HepG2 (cell line): ENCODE data around the gene SAMD10. TPM values are rescaled to one million over a fixed set of nuclear protein-coding genes. Genes with fewer than 3 reads are reported as not detected.

Experiments
- AKNA ChIP-seq: sonication (generic); formaldehyde crosslinking; IDR thresholded peaks from 2 replicates; pipeline ENCODE4 v1.4.0; 2020; ENCODE audit warnings: missing genetic modification reagents, borderline replicate concordance
- FOXK2 ChIP-seq: fragments of 450-650 bp; IDR thresholded peaks from 2 replicates; pipeline ENCODE4 v1.6.1; 2016
- HNF4A ChIP-seq: sonication (generic); formaldehyde crosslinking; IDR thresholded peaks from 2 replicates; pipeline ENCODE4 v1.4.0; 2020; ENCODE audit warnings: missing genetic modification reagents
- MTA1 ChIP-seq: sonication (generic); formaldehyde crosslinking; IDR thresholded peaks from 2 replicates; pipeline ENCODE4 v1.4.0; 2020; ENCODE audit warnings: missing genetic modification reagents, mild to moderate bottlenecking, borderline replicate concordance
- NBN ChIP-seq: fragments of 450-650 bp; conservative IDR thresholded peaks from 2 replicates; pipeline ENCODE4 v1.6.1; 2017
- SIN3B ChIP-seq: fragments of 150-350 bp; IDR thresholded peaks from 2 replicates; pipeline ENCODE4 v1.6.1; 2014; ENCODE audit warnings: low read length
- SP4 ChIP-seq: sonication (generic); formaldehyde crosslinking; IDR thresholded peaks from 2 replicates; pipeline ENCODE4 v1.8.1; 2023; ENCODE audit warnings: mild to moderate bottlenecking, missing genetic modification reagents
- TFE3 ChIP-seq: IDR thresholded peaks from 2 replicates; pipeline ENCODE4 v1.6.1; 2016
- TIGD3 ChIP-seq: sonication (generic); formaldehyde crosslinking; IDR thresholded peaks from 2 replicates; pipeline ENCODE4 v1.5.1; 2020; ENCODE audit warnings: mild to moderate bottlenecking, missing genetic modification reagents, borderline replicate concordance
- ZNF318 ChIP-seq: sonication (generic); formaldehyde crosslinking; IDR thresholded peaks from 2 replicates; pipeline ENCODE4 v1.4.0; 2020; ENCODE audit warnings: mild to moderate bottlenecking, missing genetic modification reagents
- ZNF367 ChIP-seq: sonication (generic); formaldehyde crosslinking; IDR thresholded peaks from 2 replicates; pipeline ENCODE4 v1.4.0; 2020; ENCODE audit warnings: missing genetic modification reagents, borderline replicate concordance
- ZNF777 ChIP-seq: sonication (generic); formaldehyde crosslinking; IDR thresholded peaks from 2 replicates; pipeline ENCODE4 v1.4.0; 2020; ENCODE audit warnings: missing genetic modification reagents
- polyA plus RNA-seq, 8 experiments: library from polyadenylated mRNA; depleted of rRNA in 3 of 8; stranded (reverse) in 7 of 8; unstranded in 1 of 8; fragments of >200 nt; fragmentation: Illumina TruSeq in 4 of 8; extraction: Trizol in 4 of 8; gene quantifications; 2 replicates each; pipeline versions ENCODE4 v1.2.1 to v1.2.3, GENCODE V29; 2011 to 2016; ENCODE audit warnings: low read depth in 4 of 8, missing spikeins in 1 of 8, mixed read lengths in 1 of 8; ENCODE audit not compliant: insufficient read depth in 1 of 8
- total RNA-seq, 5 experiments: library from RNA; depleted of rRNA; stranded (reverse); fragments of >200 nt; fragmentation: Illumina TruSeq; extraction: Trizol; gene quantifications; 2 replicates each; pipeline ENCODE4 v1.2.3, GENCODE V29; 2016; ENCODE audit warnings: low read depth in 1 of 5

The SAMD10 gene
- total and polyA plus RNA-seq, 2 of the 13 experiments (the other 11 are each of a cell fraction or from before 2014, with no cell fraction given) = 6.1 to 11.0 TPM

- TF ChIP-seq TIGD3 (CRISPR knock-in tag) (no peak; the same call in 1 of the 2 replicates), ZNF777 (peak; percentile 95), NBN (no peak), ZNF318 (CRISPR knock-in tag) (peak; percentile 72; the same call in 1 of the 2 replicates), MTA1 (CRISPR knock-in tag) (peak; percentile 67; the same call in 1 of the 2 replicates), SP4 (CRISPR knock-in tag) (peak; percentile 71; the same call in 1 of the 2 replicates), ZNF367 (CRISPR knock-in tag) (peak; percentile 76; the same call in 1 of the 2 replicates), HNF4A (CRISPR knock-in tag) (peak; percentile 30), SIN3B (no peak), TFE3 (CRISPR knock-in tag) (peak; percentile 78), AKNA (CRISPR knock-in tag) (peak; percentile 78; the same call in 1 of the 2 replicates), FOXK2 (no peak)
These were observed 868 bp downstream of the SAMD10 start (continued) for GRCh38 chr20:63978319-63979228.
